ENCODE results near the gene LGR4. TPM values are rescaled to one million over a fixed set of nuclear protein-coding genes. Genes with fewer than 3 reads are reported as not detected.

LGR4 gene
- total and polyA plus RNA-seq, 2 of the 13 experiments (the other 11 are each of a cell fraction or from before 2014, with no cell fraction given): 42.1 to 68.7 TPM

DNA sequence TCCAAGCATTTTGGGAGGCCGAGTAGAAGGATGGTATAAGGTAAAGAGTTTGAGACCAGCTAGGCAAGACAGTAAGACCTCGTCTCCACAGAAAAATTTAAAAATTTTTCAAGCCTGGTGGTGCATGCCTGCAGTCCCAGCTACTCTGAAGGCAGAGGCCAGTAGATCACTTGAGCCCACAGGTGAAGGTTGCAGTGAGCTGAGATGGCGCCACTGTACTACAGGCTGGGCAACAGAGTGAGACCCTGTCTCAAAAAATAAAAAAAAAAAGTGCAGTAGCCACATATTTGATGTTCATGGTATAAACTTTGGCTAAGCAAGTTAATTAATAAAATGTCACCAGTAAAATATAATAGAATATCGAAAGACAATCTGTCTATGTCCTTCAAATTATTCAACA is 27.0 kb downstream of the LGR4 start:
- Histone ChIP-seq H3K79me2 (ENCODE audit: insufficient read depth, low read length) (peaks cover 89% of the 10 kb centered on the region), H3K27me3 (ENCODE audit: control insufficient read depth in 1 of 2, insufficient read depth in 2 of 2, low read length in 2 of 2) (no peaks in the 10 kb centered on the region), H3K36me3 (replicated peaks in 1 of 2; ENCODE audit: control insufficient read depth in 1 of 2, insufficient read depth in 2 of 2, low read length in 2 of 2) (no peaks in the 10 kb centered on the region), H3K9me3 (ENCODE audit: low read length) (no peaks in the 10 kb centered on the region), H2AFZ (ENCODE audit: low read length) (no peak overlapping the region), H3K4me1 (ENCODE audit: insufficient read depth, low read length) (peaks cover 56% of the 10 kb centered on the region), H3K9ac (ENCODE audit: insufficient read depth, low read depth, low read length) (no peak overlapping the region), H3K27ac (ENCODE audit: extremely low read length, insufficient read depth, low read length) (no peak overlapping the region), H4K20me1 (ENCODE audit: insufficient read depth, low read length) (peaks cover 62% of the 10 kb centered on the region), H3K4me2 (ENCODE audit: low read depth, low read length) (no peak overlapping the region), H3K4me3 (replicated peaks in 1 of 3; ENCODE audit: insufficient read depth in 1 of 3, low read depth in 2 of 3, low read length in 3 of 3) (no peak overlapping the region)
- DNase-seq (ENCODE audit: low spot score) (no peak), FAIRE-seq (no peak), ATAC-seq (no peak)
- in situ Hi-C loops (cut with HindIII; ENCODE audit: extremely low pct_ligation_motif_present, low pct_unique_long_range_greater_than_20kb): no loop called here
- TF ChIP-seq, protein P1, sequence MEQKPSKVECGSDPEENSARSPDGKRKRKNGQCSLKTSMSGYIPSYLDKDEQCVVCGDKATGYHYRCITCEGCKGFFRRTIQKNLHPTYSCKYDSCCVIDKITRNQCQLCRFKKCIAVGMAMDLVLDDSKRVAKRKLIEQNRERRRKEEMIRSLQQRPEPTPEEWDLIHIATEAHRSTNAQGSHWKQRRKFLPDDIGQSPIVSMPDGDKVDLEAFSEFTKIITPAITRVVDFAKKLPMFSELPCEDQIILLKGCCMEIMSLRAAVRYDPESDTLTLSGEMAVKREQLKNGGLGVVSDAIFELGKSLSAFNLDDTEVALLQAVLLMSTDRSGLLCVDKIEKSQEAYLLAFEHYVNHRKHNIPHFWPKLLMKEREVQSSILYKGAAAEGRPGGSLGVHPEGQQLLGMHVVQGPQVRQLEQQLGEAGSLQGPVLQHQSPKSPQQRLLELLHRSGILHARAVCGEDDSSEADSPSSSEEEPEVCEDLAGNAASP (CRISPR knock-in tag; IDR thresholded peaks at IDR 0.05; ENCODE audit: borderline replicate concordance): no peak
- TF ChIP-seq LCORL (IDR thresholded peaks at IDR 0.05) (no peak), LCORL (CRISPR knock-in tag; IDR thresholded peaks at IDR 0.05) (no peak), ZNF121 (CRISPR knock-in tag; IDR thresholded peaks at IDR 0.05) (peak; percentile 87), ELF3 (CRISPR knock-in tag; IDR thresholded peaks at IDR 0.05) (no peak)
- BruUV-seq (replicated peaks): no TSS peak
- WGBS (ENCODE audit: low lambda C conversion rate): over 99% methylated on average over 4 of the region's 4 CpGs
- ChIA-PET POLR2A (no interaction called here), CTCF (ENCODE audit: low intra/inter-chr PET ratio, low total read pairs) (no interaction called here)
- intact Hi-C loops (cut with micrococcal nuclease; ENCODE audit: unreplicated experiment): no loop called here

GRCh38 chr11:27444801-27445215 is 27.8 kb downstream of the LGR4 start:
- Histone ChIP-seq H3K4me1 (ENCODE audit: insufficient read depth, low read length) (peaks cover 56% of the 10 kb centered on the region), H3K27me3 (ENCODE audit: control insufficient read depth in 1 of 2, insufficient read depth in 2 of 2, low read length in 2 of 2) (no peaks in the 10 kb centered on the region), H3K79me2 (ENCODE audit: insufficient read depth, low read length) (peaks cover 89% of the 10 kb centered on the region), H3K9me3 (ENCODE audit: low read length) (no peaks in the 10 kb centered on the region), H2AFZ (ENCODE audit: low read length) (no peak overlapping the region), H3K4me3 (replicated peaks in 1 of 3; ENCODE audit: insufficient read depth in 1 of 3, low read depth in 2 of 3, low read length in 3 of 3) (no peak overlapping the region), H3K27ac (ENCODE audit: extremely low read length, insufficient read depth, low read length) (no peak overlapping the region), H3K36me3 (replicated peaks in 1 of 2; ENCODE audit: control insufficient read depth in 1 of 2, insufficient read depth in 2 of 2, low read length in 2 of 2) (0 out of 5 replicates have a peak, but pooled peaks cover 0 to 5% of the 10 kb centered on the region in 2 experiments), H3K9ac (ENCODE audit: insufficient read depth, low read depth, low read length) (no peak overlapping the region), H4K20me1 (ENCODE audit: insufficient read depth, low read length) (peaks cover 61% of the 10 kb centered on the region), H3K4me2 (ENCODE audit: low read depth, low read length) (no peak overlapping the region)
- BruUV-seq (replicated peaks): no TSS peak
- ATAC-seq: peak; percentile 59
- POLR2A ChIA-PET: interaction anchor here (1.4 kb wide), 1 partner anchor 16 kb away, joined by 6 read pairs; no protein-coding TSS in a partner anchor
- DNase-seq (ENCODE audit: low spot score): peak; percentile 28
- WGBS (ENCODE audit: low lambda C conversion rate): 66% methylated on average over 2 of the region's 2 CpGs
- in situ Hi-C loops (cut with HindIII; ENCODE audit: extremely low pct_ligation_motif_present, low pct_unique_long_range_greater_than_20kb) (no loop called here), intact Hi-C loops (cut with micrococcal nuclease; ENCODE audit: unreplicated experiment) (no loop called here)
- FAIRE-seq: peak; percentile 15
- CTCF ChIA-PET (ENCODE audit: low intra/inter-chr PET ratio, low total read pairs): no interaction called here
- no peak for TF ChIP-seq SOX13 (IDR thresholded peaks at IDR 0.05)
- TF ChIP-seq SOX13 (CRISPR knock-in tag; conservative IDR thresholded peaks at IDR 0.05 in 1 of 2, IDR thresholded peaks at IDR 0.05 in 1 of 2): peak in 1 of 2 experiments; percentile 28; a peak in 1 of 4 replicates
- no peak for TF ChIP-seq ZNF572 (CRISPR knock-in tag; IDR thresholded peaks at IDR 0.05)
- no peak for TF ChIP-seq HHEX (CRISPR knock-in tag; IDR thresholded peaks at IDR 0.05)
- no peak for TF ChIP-seq SMARCC2 (IDR thresholded peaks at IDR 0.05)
- TF ChIP-seq, protein P2, sequence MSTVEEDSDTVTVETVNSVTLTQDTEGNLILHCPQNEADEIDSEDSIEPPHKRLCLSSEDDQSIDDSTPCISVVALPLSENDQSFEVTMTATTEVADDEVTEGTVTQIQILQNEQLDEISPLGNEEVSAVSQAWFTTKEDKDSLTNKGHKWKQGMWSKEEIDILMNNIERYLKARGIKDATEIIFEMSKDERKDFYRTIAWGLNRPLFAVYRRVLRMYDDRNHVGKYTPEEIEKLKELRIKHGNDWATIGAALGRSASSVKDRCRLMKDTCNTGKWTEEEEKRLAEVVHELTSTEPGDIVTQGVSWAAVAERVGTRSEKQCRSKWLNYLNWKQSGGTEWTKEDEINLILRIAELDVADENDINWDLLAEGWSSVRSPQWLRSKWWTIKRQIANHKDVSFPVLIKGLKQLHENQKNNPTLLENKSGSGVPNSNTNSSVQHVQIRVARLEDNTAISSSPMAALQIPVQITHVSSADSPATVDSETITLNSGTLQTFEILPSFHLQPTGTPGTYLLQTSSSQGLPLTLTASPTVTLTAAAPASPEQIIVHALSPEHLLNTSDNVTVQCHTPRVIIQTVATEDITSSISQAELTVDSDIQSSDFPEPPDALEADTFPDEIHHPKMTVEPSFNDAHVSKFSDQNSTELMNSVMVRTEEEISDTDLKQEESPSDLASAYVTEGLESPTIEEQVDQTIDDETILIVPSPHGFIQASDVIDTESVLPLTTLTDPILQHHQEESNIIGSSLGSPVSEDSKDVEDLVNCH (CRISPR knock-in tag; IDR thresholded peaks at IDR 0.05): no peak
- no peak for TF ChIP-seq ZNF136 (CRISPR knock-in tag; IDR thresholded peaks at IDR 0.05; ENCODE audit: low read depth)
- TF ChIP-seq GZF1 (CRISPR knock-in tag; IDR thresholded peaks at IDR 0.05): no peak
- TF ChIP-seq, protein P3, sequence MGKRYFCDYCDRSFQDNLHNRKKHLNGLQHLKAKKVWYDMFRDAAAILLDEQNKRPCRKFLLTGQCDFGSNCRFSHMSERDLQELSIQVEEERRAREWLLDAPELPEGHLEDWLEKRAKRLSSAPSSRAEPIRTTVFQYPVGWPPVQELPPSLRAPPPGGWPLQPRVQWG (CRISPR knock-in tag; IDR thresholded peaks at IDR 0.05; ENCODE audit: borderline replicate concordance, low read depth): no peak
- TF ChIP-seq PBX2 (CRISPR knock-in tag; IDR thresholded peaks at IDR 0.05): peak; percentile 67
- no peak for TF ChIP-seq MED13 (CRISPR knock-in tag; IDR thresholded peaks at IDR 0.05)

All from HepG2 (cell line).